ENCODE data around the gene STARD10.

- TF ChIP-seq POLR2A (IDR thresholded peaks at IDR 0.05; ENCODE audit: low read depth, low read length) (no peak), EZH2 (IDR thresholded peaks at IDR 0.05; ENCODE audit: borderline replicate concordance, low read depth, low read length, severe bottlenecking) (no peak), MAX (IDR thresholded peaks at IDR 0.05; ENCODE audit: insufficient read depth, insufficient read length) (no peak)
These were observed 29.3 kb downstream of the STARD10 start for GRCh38 chr11:72764503-72764902.
